SU-DHL-6 (cell line): Measurements from ENCODE around the gene FSIP2.

Experiments
- EZH2phosphoT487 ChIP-seq: fragments of 200-600 bp; sonication (generic), shearing (Covaris generic); conservative IDR thresholded peaks from 2 replicates; pipeline ENCODE4 v1.6.1; 2018; ENCODE audit warnings: mild to moderate bottlenecking, antibody characterized with exemption, low read length, moderate library complexity, mixed read lengths
- TF ChIP-seq, protein P1 (sequence below): fragments of 200-600 bp; sonication (generic); IDR thresholded peaks from one replicate; pipeline ENCODE4 v1.5.1; 2017; ENCODE audit warnings: antibody characterized with exemption, mild to moderate bottlenecking, low read length, moderate library complexity; ENCODE audit not compliant: insufficient read depth, poor library complexity, severe bottlenecking

DNA sequence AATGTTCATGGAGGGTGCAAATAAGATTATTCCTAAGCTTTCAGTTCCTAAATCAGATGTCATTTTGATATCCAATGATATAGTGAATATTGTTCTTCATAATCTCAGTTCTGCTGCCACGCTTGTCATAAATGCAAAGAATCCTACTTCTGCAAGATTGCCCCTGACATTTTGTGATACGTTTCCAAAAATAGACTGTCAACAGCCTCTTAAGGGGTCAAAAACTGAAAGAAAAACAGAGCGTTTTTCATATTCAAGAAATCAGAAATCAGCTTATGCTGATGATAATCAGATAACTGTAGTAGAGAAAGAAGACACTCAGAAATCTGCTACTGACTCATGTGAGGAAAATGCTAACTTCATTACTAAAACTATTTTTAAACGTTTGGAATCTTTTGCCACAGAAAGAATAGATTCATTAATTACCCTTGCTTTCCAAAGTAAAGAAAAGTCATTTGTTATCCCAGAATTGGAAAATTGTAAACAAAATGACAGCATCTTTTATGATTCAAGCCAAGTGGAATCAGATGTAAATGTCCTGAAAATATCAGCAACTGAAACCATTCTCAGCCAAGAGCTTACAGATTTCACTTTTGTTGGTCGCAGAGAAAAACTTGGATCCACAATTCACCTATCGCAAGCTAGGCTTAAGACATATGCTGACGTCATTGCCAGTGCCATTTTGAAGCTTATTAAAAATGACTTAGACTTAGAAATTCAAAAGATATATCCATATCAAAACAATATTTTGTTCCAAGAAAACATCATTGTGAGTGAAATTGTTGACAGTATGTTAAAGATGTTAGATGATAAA lies 55.1 kb downstream of the FSIP2 start:
- TF ChIP-seq, protein P1, sequence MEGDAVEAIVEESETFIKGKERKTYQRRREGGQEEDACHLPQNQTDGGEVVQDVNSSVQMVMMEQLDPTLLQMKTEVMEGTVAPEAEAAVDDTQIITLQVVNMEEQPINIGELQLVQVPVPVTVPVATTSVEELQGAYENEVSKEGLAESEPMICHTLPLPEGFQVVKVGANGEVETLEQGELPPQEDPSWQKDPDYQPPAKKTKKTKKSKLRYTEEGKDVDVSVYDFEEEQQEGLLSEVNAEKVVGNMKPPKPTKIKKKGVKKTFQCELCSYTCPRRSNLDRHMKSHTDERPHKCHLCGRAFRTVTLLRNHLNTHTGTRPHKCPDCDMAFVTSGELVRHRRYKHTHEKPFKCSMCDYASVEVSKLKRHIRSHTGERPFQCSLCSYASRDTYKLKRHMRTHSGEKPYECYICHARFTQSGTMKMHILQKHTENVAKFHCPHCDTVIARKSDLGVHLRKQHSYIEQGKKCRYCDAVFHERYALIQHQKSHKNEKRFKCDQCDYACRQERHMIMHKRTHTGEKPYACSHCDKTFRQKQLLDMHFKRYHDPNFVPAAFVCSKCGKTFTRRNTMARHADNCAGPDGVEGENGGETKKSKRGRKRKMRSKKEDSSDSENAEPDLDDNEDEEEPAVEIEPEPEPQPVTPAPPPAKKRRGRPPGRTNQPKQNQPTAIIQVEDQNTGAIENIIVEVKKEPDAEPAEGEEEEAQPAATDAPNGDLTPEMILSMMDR, result no peak
- no peak for TF ChIP-seq EZH2phosphoT487
